ENCODE data around the gene WDR86. TPM values are rescaled to one million over a fixed set of nuclear protein-coding genes. Genes with fewer than 3 reads are reported as not detected.

Gene WDR86
- total RNA-seq, 1 experiment from 2014 or later, result not detected

- Histone ChIP-seq H3K9me2 (ENCODE audit: insufficient read depth) (no peaks in the 10 kb centered on the region), H3K79me2 (ENCODE audit: insufficient read depth, low read length) (no peaks in the 10 kb centered on the region), H3K4me3 (replicated peaks in 1 of 2; ENCODE audit: low read depth in 1 of 2, low read length in 2 of 2) (no peak overlapping the region), H3K27ac (ENCODE audit: low read depth, low read length) (no peak overlapping the region), H3K9me3 (ENCODE audit: control insufficient read depth in 1 of 2, insufficient read depth in 1 of 2, low read depth in 1 of 2, low read length in 2 of 2) (peaks cover 0 to 11% of the 10 kb centered on the region in 2 experiments; a peak in 2 of 4 replicates), H3K4me1 (ENCODE audit: control insufficient read depth in 1 of 2, insufficient read depth in 2 of 2, low read length in 2 of 2) (peaks cover 6 to 7% of the 10 kb centered on the region in 2 experiments; a peak in 2 of 4 replicates), H3K27me3 (ENCODE audit: insufficient read depth, low read length) (no peaks in the 10 kb centered on the region), H3K36me3 (ENCODE audit: control insufficient read depth in 1 of 2, insufficient read depth in 2 of 2, low read length in 2 of 2) (no peaks in the 10 kb centered on the region), H2AFZ (ENCODE audit: low read depth, low read length, poor library complexity, severe bottlenecking) (no peak overlapping the region), H3K9ac (ENCODE audit: low read length) (no peak overlapping the region), H4K20me1 (ENCODE audit: insufficient read depth) (no peaks in the 10 kb centered on the region), H3K4me2 (ENCODE audit: low read length) (no peak overlapping the region)
- no TSS peak for BruUV-seq (replicated peaks)
- intact Hi-C loops (cut with micrococcal nuclease), result no loop called here
- CTCF ChIA-PET, result no interaction called here
- RAD21 ChIA-PET (ENCODE audit: low non-redundant PET in 1 of 2, low total read pairs in 2 of 2, uncharacterized antibody in 2 of 2, unreplicated experiment in 2 of 2), result no interaction called here
- ATAC-seq (no peak), DNase-seq (ENCODE audit: low read depth, low spot score) (no peak)
- POLR2A ChIA-PET, result no interaction called here
- TF ChIP-seq EGR1 (IDR thresholded peaks at IDR 0.05; ENCODE audit: low read depth) (no peak), YY1 (IDR thresholded peaks at IDR 0.05; ENCODE audit: extremely low read depth, insufficient replicate concordance, low read depth, low read length) (no peak), CBX3 (IDR thresholded peaks at IDR 0.05; ENCODE audit: low read depth) (no peak), FOSL1 (IDR thresholded peaks at IDR 0.05; ENCODE audit: low read depth) (no peak), SIN3A (IDR thresholded peaks at IDR 0.05; ENCODE audit: low read depth) (no peak), JUND (IDR thresholded peaks at IDR 0.05) (no peak), SRF (IDR thresholded peaks at IDR 0.05; ENCODE audit: low read depth) (no peak), TCF7L2 (IDR thresholded peaks at IDR 0.05; ENCODE audit: borderline replicate concordance, extremely low read depth, insufficient read depth, insufficient read length) (no peak), ZNF274 (IDR thresholded peaks at IDR 0.05; ENCODE audit: low read depth, low read length) (no peak), EZH2 (IDR thresholded peaks at IDR 0.05) (no peak), POLR2AphosphoS5 (IDR thresholded peaks at IDR 0.05; ENCODE audit: low read depth, low read length) (no peak), ZFX (IDR thresholded peaks at IDR 0.05) (no peak), EZH2phosphoT487 (IDR thresholded peaks at IDR 0.05; ENCODE audit: borderline replicate concordance) (no peak), CEBPB (IDR thresholded peaks at IDR 0.05; ENCODE audit: low read depth) (no peak), MAX (IDR thresholded peaks at IDR 0.05) (no peak), REST (IDR thresholded peaks at IDR 0.05; ENCODE audit: low read depth) (no peak)
- TF ChIP-seq, protein P1, sequence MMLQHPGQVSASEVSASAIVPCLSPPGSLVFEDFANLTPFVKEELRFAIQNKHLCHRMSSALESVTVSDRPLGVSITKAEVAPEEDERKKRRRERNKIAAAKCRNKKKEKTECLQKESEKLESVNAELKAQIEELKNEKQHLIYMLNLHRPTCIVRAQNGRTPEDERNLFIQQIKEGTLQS (IDR thresholded peaks at IDR 0.05), result no peak
- TF ChIP-seq, protein P2, sequence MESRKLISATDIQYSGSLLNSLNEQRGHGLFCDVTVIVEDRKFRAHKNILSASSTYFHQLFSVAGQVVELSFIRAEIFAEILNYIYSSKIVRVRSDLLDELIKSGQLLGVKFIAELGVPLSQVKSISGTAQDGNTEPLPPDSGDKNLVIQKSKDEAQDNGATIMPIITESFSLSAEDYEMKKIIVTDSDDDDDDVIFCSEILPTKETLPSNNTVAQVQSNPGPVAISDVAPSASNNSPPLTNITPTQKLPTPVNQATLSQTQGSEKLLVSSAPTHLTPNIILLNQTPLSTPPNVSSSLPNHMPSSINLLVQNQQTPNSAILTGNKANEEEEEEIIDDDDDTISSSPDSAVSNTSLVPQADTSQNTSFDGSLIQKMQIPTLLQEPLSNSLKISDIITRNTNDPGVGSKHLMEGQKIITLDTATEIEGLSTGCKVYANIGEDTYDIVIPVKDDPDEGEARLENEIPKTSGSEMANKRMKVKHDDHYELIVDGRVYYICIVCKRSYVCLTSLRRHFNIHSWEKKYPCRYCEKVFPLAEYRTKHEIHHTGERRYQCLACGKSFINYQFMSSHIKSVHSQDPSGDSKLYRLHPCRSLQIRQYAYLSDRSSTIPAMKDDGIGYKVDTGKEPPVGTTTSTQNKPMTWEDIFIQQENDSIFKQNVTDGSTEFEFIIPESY (IDR thresholded peaks at IDR 0.05; ENCODE audit: extremely low read depth, insufficient replicate concordance, low read length), result no peak
- TF ChIP-seq, protein P3, sequence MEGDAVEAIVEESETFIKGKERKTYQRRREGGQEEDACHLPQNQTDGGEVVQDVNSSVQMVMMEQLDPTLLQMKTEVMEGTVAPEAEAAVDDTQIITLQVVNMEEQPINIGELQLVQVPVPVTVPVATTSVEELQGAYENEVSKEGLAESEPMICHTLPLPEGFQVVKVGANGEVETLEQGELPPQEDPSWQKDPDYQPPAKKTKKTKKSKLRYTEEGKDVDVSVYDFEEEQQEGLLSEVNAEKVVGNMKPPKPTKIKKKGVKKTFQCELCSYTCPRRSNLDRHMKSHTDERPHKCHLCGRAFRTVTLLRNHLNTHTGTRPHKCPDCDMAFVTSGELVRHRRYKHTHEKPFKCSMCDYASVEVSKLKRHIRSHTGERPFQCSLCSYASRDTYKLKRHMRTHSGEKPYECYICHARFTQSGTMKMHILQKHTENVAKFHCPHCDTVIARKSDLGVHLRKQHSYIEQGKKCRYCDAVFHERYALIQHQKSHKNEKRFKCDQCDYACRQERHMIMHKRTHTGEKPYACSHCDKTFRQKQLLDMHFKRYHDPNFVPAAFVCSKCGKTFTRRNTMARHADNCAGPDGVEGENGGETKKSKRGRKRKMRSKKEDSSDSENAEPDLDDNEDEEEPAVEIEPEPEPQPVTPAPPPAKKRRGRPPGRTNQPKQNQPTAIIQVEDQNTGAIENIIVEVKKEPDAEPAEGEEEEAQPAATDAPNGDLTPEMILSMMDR (IDR thresholded peaks at IDR 0.05 in 2 of 3, conservative IDR thresholded peaks at IDR 0.05 in 1 of 3; ENCODE audit: borderline replicate concordance in 1 of 3, insufficient read depth in 1 of 3, low read depth in 2 of 3, low read length in 2 of 3), result no peak
Measured at GRCh38 chr7:151416112-151416940, 6.5 kb upstream of the WDR86 start.

All from HCT116 (cell line).